HG03064 (cell line): ENCODE measurements around the gene LHPP.
"Not testable (repeated sequence)": the region's sequence is repeated elsewhere in the genome, so short reads cannot be mapped to it uniquely, and the experiment has no call there.

Experiments used
- ATAC-seq: cut with Tn5 transposase; IDR thresholded peaks from one replicate; pipeline ENCODE4 v1.9.1; 2021; ENCODE audit warnings: low read depth; ENCODE audit not compliant: unreplicated experiment

Gene LHPP

DNA sequence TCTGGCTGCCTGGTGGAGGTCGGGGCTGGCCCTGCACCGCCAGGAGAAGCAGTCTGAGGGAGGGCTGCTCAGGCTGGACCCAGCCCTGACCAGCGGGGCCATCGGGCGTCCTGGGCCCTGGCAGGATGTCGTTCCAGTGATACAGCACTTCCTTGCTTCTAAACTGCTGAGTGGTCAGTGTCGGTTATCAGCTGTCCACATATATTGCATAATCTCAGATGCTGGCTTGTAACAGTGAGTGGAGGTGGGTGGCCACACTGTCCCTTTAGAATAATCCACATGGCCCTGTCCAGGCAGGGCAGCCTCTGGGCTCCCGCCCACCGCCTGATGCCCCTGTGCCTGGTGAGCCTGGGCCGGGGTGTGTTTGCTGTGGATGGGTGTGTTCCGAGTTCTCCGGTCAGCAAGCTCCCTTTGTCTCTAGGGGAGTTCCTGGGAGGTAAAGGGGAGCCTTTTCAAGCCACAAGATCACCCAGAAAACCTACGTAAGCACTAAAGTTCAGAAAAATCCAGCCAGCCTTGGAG, 86.1 kb downstream of the LHPP start:
- ATAC-seq: no peak

GRCh38 chr10:124549171-124549570, 87.5 kb downstream of the LHPP start:
- not testable (repeated sequence) for ATAC-seq

GRCh38 chr10:124550293-124551034, 88.8 kb downstream of the LHPP start:
- no peak for ATAC-seq

GRCh38 chr10:124551097-124551496, 89.5 kb downstream of the LHPP start:
- no peak for ATAC-seq

GRCh38 chr10:124551755-124552154, 90.1 kb downstream of the LHPP start:
- no peak for ATAC-seq

DNA sequence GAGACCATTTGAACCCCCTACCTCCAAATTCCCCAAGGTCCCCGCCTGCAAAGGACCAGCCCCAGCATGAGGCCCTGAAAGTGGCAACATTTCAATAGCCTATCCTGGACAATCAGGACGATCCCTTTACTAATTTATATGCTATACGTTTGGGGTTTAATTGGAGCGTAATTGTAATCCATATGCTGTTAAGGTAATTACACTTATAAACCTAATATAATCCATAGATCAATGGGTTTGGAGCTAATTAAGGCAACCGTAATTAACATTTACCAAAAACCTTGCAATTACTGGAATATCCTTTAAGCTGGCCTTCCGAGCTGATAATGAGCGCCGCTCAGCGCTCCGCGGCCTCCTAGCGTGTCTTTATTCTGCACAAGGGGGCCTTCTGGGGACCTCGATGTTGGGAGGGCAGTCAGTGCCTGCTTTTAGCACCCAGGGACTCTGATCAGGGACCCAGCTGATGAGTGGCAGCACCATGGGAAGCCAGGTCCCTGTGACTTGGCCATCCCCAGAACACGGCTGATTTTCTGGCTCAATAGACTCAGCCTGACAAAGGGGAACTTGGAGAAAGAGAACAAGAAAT, 91.2 kb downstream of the LHPP start:
- ATAC-seq: no peak

DNA sequence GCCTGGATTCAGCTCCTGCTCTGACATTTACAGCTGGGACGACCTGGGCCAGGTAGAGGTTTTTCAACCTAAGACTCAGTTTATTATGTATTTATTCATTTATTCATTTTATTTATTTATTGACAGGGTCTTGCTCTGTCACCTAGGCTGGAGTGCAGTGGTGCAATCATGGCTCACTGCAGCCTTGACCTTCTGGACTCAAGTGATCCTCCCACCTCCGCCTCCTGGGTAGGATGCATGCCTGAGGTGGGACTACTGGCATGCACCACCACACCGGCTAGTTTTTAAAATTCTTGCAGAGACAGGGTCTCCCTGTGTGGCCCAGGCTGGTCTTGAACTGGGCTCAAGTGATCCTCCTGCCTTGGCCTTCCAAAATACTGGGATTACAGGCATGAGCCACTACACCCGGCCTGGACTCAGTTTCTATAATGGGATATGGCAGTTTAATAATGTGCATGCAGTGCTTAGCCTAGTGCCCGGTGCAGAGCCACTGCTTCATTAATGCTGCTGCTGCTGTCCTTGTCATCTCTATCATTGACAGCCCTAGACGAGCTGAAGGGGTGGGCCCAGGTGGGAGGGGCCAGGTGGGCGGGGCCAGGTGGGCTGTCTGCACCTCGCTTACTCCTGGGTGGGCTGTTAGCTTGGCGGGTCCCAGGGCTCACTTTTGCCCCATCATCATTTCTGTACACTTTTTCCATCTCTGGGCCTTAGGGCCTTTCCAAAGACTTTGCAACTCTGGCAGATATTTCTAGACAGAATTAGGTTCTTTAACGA, 92.6 kb downstream of the LHPP start:
- ATAC-seq: no peak

DNA sequence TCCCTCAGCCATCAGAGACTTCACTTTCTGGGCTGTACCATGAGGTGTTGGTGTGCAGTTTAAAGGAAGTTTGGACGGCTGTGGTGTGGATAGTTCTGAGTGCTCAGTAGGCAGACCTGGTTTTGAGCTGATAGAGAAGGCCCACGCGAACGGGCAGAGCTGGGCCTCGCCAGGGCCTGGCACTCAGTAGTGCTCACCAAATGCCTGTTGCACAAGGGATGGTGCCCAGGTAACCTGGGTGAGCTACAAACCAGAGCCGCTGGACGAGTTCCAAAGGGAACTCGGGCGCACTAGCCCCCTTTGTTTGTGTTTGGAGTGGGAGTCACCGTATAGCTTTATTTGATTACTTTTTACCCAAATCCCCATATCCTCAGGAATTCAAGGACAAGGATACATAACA, 95.5 kb downstream of the LHPP start:
- no peak for ATAC-seq

DNA sequence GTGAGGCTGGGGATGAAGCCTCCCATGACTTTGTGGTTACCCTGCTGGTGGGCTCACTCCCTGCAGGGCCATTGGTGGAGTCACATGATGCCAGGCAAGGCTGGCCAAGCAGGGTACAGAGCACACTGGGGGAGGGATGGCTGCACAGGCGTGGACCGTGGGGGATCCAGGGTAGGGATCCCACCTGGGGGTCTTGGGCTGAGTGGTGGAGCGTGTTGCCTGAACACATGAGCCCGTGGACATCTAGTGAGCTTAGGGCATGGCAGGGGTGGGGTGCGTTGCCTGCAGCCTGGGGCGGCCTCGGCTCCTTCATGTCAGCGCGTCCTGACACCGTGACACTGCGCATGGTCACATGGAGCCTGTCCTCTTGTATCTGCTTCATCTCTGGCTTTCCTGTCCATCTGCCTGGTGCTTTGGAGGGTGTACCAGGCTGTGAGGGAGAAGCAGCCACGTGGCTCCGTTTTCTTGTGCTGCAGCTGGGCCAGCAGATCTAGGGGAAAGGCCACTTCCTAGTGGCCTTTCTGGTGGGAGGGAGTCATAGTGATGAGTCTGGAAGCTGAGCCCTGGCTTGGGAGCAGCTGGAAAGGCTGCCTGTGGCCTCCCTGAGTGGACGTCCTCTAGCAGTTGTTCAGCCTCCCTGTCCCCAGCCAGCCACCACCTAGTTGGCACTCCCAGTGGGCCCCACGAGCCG, 96.2 kb downstream of the LHPP start:
- ATAC-seq: no peak

- ATAC-seq: no peak
Measured at GRCh38 chr10:124558339-124559321, 97.0 kb downstream of the LHPP start.

- ATAC-seq: no peak
Measured at GRCh38 chr10:124559372-124560132, 97.9 kb downstream of the LHPP start.

- ATAC-seq: no peak
Measured at GRCh38 chr10:124560377-124561105, 98.9 kb downstream of the LHPP start.

DNA sequence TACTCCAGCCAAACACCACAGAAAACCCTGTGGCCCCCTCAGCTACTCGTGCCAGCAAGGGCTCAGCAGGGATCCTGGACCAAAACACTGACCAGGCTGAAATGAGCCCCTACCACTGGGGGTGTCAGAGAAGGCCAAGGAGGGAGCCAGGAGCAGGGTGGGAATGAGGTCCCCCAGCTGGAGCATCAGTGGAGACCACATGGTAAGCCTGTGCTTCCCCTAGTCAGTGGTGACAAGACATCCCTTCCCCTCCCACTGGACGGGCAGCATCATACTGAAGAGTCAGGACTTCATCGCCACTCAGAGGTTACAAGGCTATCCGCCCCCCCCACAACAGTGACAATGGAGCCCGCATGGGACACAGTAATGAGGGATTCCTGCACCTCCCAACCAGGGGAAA, 99.6 kb downstream of the LHPP start:
- ATAC-seq: no peak

DNA sequence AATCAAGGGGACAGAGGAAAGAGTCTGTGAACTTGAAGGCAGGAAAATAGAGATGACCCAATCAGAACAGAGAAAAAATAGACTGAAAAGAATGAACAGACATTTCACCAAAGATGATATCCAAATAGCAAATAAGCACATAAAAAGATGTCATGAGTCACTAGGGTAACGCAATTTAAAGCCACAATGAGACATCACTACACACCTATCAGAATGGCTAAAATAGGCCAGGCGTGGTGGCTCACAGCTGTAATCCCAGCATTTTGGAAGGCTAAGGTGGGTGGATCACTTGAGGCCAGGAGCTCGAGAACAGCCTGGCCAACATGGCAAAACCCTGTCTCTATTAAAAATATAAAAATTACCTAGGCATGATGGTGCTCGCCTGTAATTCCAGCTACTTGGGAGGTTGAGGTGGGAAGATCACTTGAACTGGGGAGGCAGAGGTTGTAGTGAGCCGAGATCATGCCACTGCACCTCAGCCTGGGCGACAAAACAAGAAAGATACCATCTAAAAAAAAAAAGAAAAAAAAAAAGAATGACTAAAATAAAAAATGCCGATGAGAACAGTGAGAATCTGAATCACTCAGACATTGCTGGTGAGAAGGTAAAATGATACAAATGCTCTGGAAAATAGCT, 100.9 kb downstream of the LHPP start:
- no peak for ATAC-seq

DNA sequence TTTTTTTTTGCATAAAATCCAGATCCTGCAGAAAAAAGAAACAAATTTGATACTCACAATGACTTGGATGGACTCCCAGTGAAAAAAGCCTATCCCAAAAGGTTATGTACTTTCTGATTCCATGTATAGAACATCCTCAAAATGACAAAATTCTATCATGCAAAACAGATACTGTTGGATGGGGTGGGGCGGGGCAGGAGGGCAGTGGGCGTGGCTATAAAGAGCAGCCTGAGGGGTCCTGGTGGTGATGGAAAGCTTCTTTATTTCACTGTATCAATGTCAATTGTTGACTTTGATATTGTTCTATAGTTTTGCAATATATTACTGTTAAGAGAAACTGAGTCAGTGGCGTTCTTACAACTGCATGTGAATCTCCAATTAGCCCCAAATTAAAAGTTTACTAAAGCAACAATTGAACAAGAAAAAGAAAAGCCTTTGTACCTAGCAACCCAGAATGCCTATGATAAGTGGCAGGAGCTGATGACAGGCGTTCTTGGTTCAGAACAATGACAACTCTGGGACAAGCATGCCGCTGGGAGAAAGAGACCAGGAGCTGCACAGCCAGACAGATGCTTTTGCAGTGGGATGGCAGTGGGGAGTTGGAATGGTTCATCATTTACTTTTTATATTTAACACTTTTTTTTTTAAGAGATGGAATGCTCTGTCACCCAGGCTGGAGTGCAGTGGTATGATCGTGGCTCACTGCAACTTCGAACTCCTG, 101.9 kb downstream of the LHPP start:
- no peak for ATAC-seq

DNA sequence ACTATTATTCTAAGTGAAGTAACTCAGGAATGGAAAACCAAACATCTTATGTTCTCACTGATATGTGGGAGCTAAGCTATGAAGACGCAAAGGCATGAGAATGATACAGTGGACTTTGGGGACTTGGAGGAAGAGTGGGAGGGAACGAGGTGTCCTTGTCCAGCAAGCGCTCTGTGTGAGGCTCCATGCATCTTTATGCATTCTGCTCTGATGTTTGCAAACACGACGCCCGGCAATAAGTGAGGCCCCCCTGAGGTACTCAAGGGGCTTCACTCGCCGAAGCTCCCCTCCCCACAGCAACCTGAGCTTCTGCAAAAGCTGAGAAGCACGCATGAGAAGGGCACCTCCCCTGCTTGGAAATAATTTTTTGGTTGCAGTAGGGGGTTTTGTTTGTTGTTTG, 103.3 kb downstream of the LHPP start:
- no peak for ATAC-seq

DNA sequence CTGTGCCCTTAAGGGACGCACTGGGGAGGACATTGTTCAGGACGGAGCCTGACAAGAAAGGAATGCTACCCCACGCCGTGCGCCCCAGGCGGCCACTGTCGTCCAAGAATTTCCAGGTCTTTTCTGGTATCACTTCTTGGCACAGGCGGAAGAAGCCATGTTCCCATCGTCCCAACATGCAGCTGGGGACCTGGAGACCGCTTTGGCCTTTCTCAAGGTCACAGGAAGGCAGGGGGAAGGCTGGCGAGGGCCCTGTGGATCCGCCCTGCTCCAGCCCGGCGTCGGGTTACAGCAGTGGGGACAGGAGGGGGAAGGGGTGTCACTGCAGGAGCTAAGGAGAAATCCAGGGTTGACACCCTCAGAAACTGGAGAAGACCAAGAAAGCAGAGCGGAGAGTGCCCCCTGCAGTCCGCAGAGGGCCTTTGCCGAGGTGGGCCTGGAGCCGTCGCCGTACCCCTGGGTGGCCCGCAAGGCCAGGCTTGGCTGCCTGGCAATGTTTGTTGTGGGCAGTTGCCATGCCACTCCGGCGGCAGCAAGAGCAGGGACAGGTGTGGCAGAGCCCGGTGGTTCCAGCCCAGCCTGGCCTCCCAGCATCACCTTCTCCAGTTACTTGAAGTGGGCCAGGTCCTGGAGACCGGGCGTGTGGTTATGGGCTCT, 104.1 kb downstream of the LHPP start:
- no peak for ATAC-seq
